Posterior vena cava (tissue), 2 donors: ENCODE results near the gene PSMG2. TPM values are rescaled to one million over a fixed set of nuclear protein-coding genes. Genes with fewer than 3 reads are reported as not detected.

Source experiments
- total RNA-seq, 2 donors: library from RNA; stranded (reverse); fragmentation: NEBNext Ultra II Directional; extraction: Animal tissue kit (Norgen Biotek cat#: 25700); gene quantifications; one replicate each; pipeline ENCODE4 v1.2.1, GENCODE V29; 2021
- donor health status: DM: yes; HTN: yes; CAD: no.
- donor health status: DM: yes; HTN: yes; CAD: no.

The PSMG2 gene
- total RNA-seq, 2 donors from 2014 or later = 60.6 to 62.3 TPM

Other genes with a start within 250 kb of the PSMG2 start
- gene SPIRE1, start 44.9 kb upstream of the PSMG2 start, total RNA-seq = 10 to 100 TPM; 32.3 to 47.8 TPM
- 1 to 10 TPM; 2.8 to 4.5 TPM for gene CEP76, start 319 bp upstream of the PSMG2 start, total RNA-seq
- gene PTPN2, start 181.2 kb downstream of the PSMG2 start, total RNA-seq = 10 to 100 TPM; 29.2 to 36.8 TPM
- 10 to 100 TPM; 31.7 to 38.6 TPM for gene SEH1L, start 245.0 kb downstream of the PSMG2 start, total RNA-seq